Hepatocyte (in vitro differentiated cells): ENCODE data around the gene TAAR1. TPM values are rescaled to one million over a fixed set of nuclear protein-coding genes. Genes with fewer than 3 reads are reported as not detected.

Experiments
- DNase-seq: peaks from one replicate; pipeline ENCODE4 v3.0.0-alpha.2; 2016; ENCODE audit warnings: low spot score
- H2AFZ ChIP-seq: fragments of 200-600 bp; sonication (generic); 2 replicates; pipeline ENCODE4 v1.6.0; 2016; ENCODE audit warnings: antibody characterized with exemption, mild to moderate bottlenecking
- H3K27ac ChIP-seq: fragments of 200-600 bp; sonication (generic); 2 replicates; pipeline ENCODE4 v1.5.1; 2016; ENCODE audit warnings: mild to moderate bottlenecking
- H3K27me3 ChIP-seq: fragments of 200-600 bp; sonication (generic); 2 replicates; pipeline ENCODE4 v1.6.1; 2016
- H3K36me3 ChIP-seq: fragments of 200-600 bp; sonication (generic); replicated peaks from 2 replicates; pipeline ENCODE4 v1.5.1; 2016; ENCODE audit warnings: low read depth; ENCODE audit not compliant: insufficient read depth
- H3K4me1 ChIP-seq: fragments of 200-600 bp; sonication (generic); 2 replicates; pipeline ENCODE4 v1.5.1; 2016; ENCODE audit warnings: mild to moderate bottlenecking, moderate library complexity; ENCODE audit not compliant: insufficient read depth
- H3K4me2 ChIP-seq: fragments of 200-600 bp; sonication (generic); 2 replicates; pipeline ENCODE4 v1.6.0; 2016
- H3K4me3 ChIP-seq: fragments of 200-600 bp; sonication (generic); 2 replicates; pipeline ENCODE4 v1.5.1; 2016; ENCODE audit warnings: mild to moderate bottlenecking
- H3K79me2 ChIP-seq: fragments of 200-600 bp; sonication (generic); 2 replicates; pipeline ENCODE4 v1.6.0; 2017; ENCODE audit warnings: mild to moderate bottlenecking
- H3K9me2 ChIP-seq: fragments of 200-600 bp; sonication (generic); replicated peaks from 2 replicates; pipeline ENCODE4 v1.6.0; 2017; ENCODE audit warnings: mild to moderate bottlenecking; ENCODE audit not compliant: insufficient read depth
- H3K9me3 ChIP-seq: fragments of 200-600 bp; sonication (generic); 2 replicates; pipeline ENCODE4 v1.5.1; 2016; ENCODE audit warnings: low read depth, mild to moderate bottlenecking
- H4K20me1 ChIP-seq: fragments of 200-600 bp; sonication (generic); 2 replicates; pipeline ENCODE4 v1.6.0; 2016; ENCODE audit warnings: mild to moderate bottlenecking; ENCODE audit not compliant: insufficient read depth, poor library complexity, severe bottlenecking
- EZH2 ChIP-seq: fragments of 200-600 bp; sonication (generic); IDR thresholded peaks from 2 replicates; pipeline ENCODE4 v1.6.1; 2016; ENCODE audit warnings: antibody characterized with exemption, mild to moderate bottlenecking, borderline replicate concordance
- EZH2phosphoT487 ChIP-seq: fragments of 200-600 bp; sonication (generic); IDR thresholded peaks from one replicate; pipeline ENCODE4 v1.6.1; 2018; ENCODE audit warnings: antibody characterized with exemption, mild to moderate bottlenecking, low read depth, moderate library complexity; ENCODE audit not compliant: unreplicated experiment, severe bottlenecking
- WGBS: methylation state at CpG from one replicate; pipeline ENCODE4 v1.1.6; 2016; ENCODE audit warnings: low lambda C conversion rate; ENCODE audit errors: missing lambda C conversion rate; 5-methylcytosine and 5-hydroxymethylcytosine counted together
- polyA plus RNA-seq: library from polyadenylated mRNA; unstranded; fragments of >200 nt; fragmentation: Nextera tagmentation; extraction: Ambion mirVana; gene quantifications from 2 replicates; pipeline ENCODE4 v1.2.1, GENCODE V29; 2016
- total RNA-seq: library from RNA; depleted of rRNA; stranded (reverse); fragments of >200 nt; gene quantifications from 2 replicates; pipeline ENCODE4 v1.2.3, GENCODE V29; 2014
- TF ChIP-seq, protein P1 (sequence below): fragments of 200-600 bp; sonication (generic); IDR thresholded peaks from 2 replicates; pipeline ENCODE4 v1.5.1; 2016; ENCODE audit warnings: antibody characterized with exemption, mild to moderate bottlenecking; ENCODE audit not compliant: poor library complexity

Gene TAAR1
- total and polyA plus RNA-seq, 2 experiments from 2014 or later, result not detected

DNA sequence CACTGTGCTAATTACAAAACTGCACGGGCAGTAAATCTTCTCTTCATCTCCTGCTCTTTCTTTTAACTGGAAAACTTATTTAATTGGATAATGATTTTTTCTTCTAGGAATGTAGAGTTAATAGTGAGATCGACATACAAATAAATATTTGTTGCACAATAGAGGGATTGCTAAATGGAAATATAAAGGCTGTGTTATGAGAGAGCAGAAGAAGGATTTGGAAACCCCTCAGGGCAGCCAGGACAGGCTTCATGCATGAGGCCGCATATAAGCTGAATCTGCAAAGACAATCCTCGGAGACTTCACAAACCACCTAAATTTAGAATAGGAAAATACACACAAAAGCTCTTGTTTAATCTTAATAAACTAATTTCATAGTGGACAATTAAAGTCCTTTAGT is 2.9 kb upstream of the TAAR1 start:
- 83% methylated on average over 4 of the region's 4 CpGs for WGBS
- Histone ChIP-seq H3K4me2 (no peak overlapping the region), H3K4me1 (no peaks in the 10 kb centered on the region), H4K20me1 (no peaks in the 10 kb centered on the region), H3K4me3 (no peak overlapping the region), H3K36me3 (no peaks in the 10 kb centered on the region), H3K27ac (no peak overlapping the region), H3K9me2 (no peaks in the 10 kb centered on the region), H2AFZ (no peak overlapping the region), H3K27me3 (no peaks in the 10 kb centered on the region), H3K79me2 (no peaks in the 10 kb centered on the region), H3K9me3 (no peaks in the 10 kb centered on the region)
- DNase-seq, result no peak
- TF ChIP-seq EZH2 (no peak), EZH2phosphoT487 (no peak)
- TF ChIP-seq, protein P1, sequence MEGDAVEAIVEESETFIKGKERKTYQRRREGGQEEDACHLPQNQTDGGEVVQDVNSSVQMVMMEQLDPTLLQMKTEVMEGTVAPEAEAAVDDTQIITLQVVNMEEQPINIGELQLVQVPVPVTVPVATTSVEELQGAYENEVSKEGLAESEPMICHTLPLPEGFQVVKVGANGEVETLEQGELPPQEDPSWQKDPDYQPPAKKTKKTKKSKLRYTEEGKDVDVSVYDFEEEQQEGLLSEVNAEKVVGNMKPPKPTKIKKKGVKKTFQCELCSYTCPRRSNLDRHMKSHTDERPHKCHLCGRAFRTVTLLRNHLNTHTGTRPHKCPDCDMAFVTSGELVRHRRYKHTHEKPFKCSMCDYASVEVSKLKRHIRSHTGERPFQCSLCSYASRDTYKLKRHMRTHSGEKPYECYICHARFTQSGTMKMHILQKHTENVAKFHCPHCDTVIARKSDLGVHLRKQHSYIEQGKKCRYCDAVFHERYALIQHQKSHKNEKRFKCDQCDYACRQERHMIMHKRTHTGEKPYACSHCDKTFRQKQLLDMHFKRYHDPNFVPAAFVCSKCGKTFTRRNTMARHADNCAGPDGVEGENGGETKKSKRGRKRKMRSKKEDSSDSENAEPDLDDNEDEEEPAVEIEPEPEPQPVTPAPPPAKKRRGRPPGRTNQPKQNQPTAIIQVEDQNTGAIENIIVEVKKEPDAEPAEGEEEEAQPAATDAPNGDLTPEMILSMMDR, result no peak

DNA sequence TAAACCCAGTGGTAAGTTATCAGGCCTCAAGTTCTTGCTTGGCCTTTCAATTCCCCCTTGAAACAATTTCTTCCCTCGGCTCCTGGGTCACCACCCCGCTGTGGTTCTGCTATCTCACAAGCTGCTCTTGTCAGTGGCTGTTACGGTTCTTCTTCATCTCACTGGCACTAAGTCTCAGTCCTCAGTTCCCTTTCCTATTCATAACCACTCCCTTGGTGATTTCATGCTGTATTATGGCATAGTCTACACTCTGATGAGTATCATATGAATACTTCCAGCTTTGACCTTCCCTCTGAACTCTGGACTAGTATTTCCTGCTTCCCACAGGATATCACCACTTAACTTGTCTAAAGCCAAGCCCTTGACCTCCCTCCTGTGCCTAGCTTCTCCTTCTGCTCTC is 7.9 kb downstream of the TAAR1 start:
- H4K20me1 ChIP-seq, result no peaks in the 10 kb centered on the region
- no peaks in the 10 kb centered on the region for H3K9me2 ChIP-seq
- no peaks in the 10 kb centered on the region for H3K79me2 ChIP-seq
- WGBS, result 87% methylated on average over 3 of the region's 3 CpGs
- no peaks in the 10 kb centered on the region for H3K4me1 ChIP-seq
- no peak overlapping the region for H3K27ac ChIP-seq
- DNase-seq, result no peak
- H3K36me3 ChIP-seq, result no peaks in the 10 kb centered on the region
- no peak overlapping the region for H3K4me3 ChIP-seq
- no peaks in the 10 kb centered on the region for H3K27me3 ChIP-seq
- H2AFZ ChIP-seq, result no peak overlapping the region
- H3K9me3 ChIP-seq, result no peaks in the 10 kb centered on the region
- TF ChIP-seq EZH2 (no peak), EZH2phosphoT487 (no peak)
- TF ChIP-seq, protein P1, result no peak
- no peak overlapping the region for H3K4me2 ChIP-seq

DNA sequence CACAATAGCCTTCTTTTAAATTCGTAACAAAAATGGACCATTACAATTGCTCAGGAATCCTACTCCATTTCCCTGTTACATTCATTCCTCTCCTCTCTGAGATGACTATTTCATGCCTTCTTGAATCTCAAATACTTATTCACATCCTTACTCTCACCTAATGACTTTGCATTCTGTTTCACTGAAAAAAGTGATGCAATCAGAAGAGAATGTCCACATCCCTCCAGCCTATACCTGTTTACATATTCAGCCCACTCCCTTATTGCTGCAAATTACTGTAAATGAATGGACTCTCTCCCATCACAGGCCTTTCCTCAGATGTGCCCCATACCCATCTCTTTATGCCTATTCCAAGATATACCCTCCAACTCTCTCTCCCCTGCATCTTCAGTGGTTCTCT is 8.6 kb downstream of the TAAR1 start:
- Histone ChIP-seq H3K79me2 (no peaks in the 10 kb centered on the region), H4K20me1 (no peaks in the 10 kb centered on the region), H3K9me3 (no peaks in the 10 kb centered on the region), H3K9me2 (no peaks in the 10 kb centered on the region), H3K27me3 (no peaks in the 10 kb centered on the region), H3K4me1 (no peaks in the 10 kb centered on the region), H3K27ac (no peak overlapping the region), H3K36me3 (no peaks in the 10 kb centered on the region), H2AFZ (no peak overlapping the region), H3K4me2 (no peak overlapping the region), H3K4me3 (no peak overlapping the region)
- no peak for DNase-seq
- WGBS, result 95% methylated on average over 1 of the region's 1 CpG
- no peak for TF ChIP-seq EZH2
- TF ChIP-seq, protein P1, result no peak
- TF ChIP-seq EZH2phosphoT487, result no peak

DNA sequence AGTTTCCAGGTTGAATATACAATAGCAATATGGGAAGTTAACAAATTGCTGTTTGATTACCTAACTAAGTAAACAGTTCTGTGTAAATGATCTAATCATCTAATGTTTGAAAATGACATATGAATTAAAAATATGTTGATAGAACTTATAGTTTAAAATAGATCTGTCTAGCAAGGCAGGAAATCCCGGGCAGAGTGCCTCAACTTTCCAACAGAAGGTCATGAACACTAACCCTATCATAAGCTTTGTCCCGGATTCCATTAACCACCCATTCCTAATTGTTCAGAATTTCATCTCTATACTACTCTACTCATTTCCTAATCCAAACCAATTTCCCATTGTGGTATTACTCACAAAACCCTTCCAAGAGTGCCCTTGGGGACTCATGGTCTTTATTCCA is 10.2 kb downstream of the TAAR1 start:
- H3K4me2 ChIP-seq, result no peak overlapping the region
- no peaks in the 10 kb centered on the region for H3K79me2 ChIP-seq
- H3K27ac ChIP-seq, result no peak overlapping the region
- WGBS, result 70% methylated on average over 2 of the region's 2 CpGs
- H4K20me1 ChIP-seq, result no peaks in the 10 kb centered on the region
- H3K4me1 ChIP-seq, result no peaks in the 10 kb centered on the region
- no peaks in the 10 kb centered on the region for H3K9me3 ChIP-seq
- TF ChIP-seq, protein P1, result no peak
- TF ChIP-seq EZH2 (no peak), EZH2phosphoT487 (no peak)
- no peak overlapping the region for H2AFZ ChIP-seq
- no peaks in the 10 kb centered on the region for H3K9me2 ChIP-seq
- H3K4me3 ChIP-seq, result no peak overlapping the region
- no peaks in the 10 kb centered on the region for H3K36me3 ChIP-seq
- no peaks in the 10 kb centered on the region for H3K27me3 ChIP-seq
- DNase-seq, result no peak
